HG02798 (cell line): ENCODE data around the gene HEPACAM.

Source experiments
- ATAC-seq: cut with Tn5 transposase; IDR thresholded peaks from one replicate; pipeline ENCODE4 v1.9.1; 2021; ENCODE audit warnings: mild to moderate bottlenecking; ENCODE audit not compliant: unreplicated experiment, poor library complexity

The HEPACAM gene

GRCh38 chr11:124889191-124890091 is 46.4 kb downstream of the HEPACAM start:
- no peak for ATAC-seq

DNA sequence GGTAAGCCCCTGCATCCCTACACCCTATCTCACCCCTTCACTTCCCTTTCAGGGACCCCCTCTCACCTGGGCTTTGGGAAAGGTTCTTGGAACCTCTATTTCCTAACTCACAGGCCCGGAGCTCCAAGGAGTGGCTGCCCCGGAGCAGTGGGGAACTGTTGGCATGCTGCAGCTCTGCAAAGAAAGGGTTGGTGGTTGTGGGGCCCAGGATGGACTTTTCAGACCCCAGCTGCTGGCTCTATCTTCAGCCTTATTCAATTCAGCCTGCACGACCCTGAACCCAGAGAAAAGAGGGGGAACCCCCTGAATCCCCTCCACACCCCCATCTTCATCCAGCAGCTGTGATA is 48.2 kb downstream of the HEPACAM start:
- no peak for ATAC-seq

GRCh38 chr11:124886978-124887666 is 48.7 kb downstream of the HEPACAM start:
- no peak for ATAC-seq

GRCh38 chr11:124886476-124886875 is 49.4 kb downstream of the HEPACAM start:
- ATAC-seq = no peak

DNA sequence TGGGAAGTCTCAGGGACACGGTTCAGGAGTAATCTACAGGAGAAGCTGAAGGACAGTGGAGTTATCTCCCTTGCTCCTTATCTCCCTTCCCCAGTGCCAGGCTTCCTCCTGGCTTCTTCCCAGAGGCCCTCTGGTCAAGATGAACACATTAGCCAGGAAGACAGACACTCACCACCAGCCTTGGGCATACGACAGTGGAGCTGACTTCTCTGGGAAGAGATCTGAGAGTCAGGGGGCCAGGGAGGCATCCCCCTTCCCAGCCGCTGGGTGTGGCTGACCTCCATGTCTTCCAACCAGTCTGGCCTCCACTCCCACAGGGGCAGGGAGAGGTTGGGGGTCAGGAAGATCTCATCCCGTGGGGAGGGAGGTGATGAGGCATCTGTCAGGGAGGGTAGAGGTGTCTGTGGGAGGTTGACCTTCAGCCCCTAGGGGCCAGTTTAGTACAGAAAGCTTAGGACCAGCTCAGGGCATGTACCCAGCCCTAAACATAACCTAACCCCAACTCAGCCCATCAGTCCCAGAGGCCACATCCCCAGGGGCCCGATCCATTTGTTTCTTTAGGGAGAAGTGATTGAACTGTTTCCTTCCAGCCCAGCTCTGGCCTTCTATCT is 50.9 kb downstream of the HEPACAM start:
- ATAC-seq = no peak

GRCh38 chr11:124884340-124884739 is 51.5 kb downstream of the HEPACAM start:
- no peak for ATAC-seq

DNA sequence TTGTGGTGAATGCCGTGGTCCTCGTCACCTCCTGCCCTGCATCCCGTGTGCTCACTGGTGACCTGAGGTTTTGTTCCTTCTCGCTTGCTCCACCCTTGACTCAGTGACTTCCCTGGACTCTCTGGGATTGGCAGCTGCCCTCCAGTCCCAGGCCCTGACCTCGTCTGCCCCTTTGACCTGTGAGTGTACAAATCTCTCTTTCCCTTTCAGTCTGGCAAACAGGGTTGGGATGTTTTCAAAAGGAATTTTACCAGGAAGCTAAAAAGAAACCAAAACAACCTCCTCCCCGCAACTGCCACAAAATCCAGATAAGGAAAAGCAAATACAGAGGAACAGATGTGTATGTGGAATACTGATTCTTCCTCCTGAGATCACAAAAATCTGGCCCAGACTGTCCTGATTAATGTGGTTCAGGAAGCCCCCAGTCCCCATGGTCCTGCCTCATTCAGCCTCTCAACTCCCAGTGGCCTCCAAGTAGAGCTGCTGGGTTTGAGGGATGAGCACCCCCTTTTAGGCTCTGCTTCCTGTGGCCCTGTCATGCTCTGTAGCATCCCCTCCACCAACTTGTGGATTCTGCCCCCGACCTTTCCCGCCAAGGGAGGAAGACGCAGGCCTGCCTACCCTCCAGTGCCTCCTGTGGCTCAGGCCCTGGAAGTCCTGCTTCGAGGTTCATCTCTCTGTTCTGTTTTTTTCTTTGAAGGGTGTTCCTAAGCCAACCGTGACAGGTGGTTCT is 53.3 kb downstream of the HEPACAM start:
- ATAC-seq = no peak

GRCh38 chr11:124880958-124881357 is 54.9 kb downstream of the HEPACAM start:
- no peak for ATAC-seq

DNA sequence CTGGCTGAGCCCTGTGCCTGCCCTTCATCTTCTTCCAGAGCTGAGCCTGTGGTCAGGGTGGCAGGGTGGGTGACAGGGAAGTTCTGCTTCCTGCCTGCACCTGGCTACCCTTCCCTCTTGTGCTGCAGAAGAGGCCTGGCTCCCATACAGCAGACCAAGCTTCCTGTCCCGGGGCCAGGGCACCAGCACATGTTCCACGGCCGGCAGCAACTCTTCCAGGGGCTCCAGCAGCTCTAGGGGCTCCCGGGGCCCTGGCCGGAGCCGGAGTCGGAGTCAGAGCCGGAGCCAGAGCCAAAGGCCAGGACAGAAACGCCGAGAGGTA is 55.6 kb downstream of the HEPACAM start:
- no peak for ATAC-seq

DNA sequence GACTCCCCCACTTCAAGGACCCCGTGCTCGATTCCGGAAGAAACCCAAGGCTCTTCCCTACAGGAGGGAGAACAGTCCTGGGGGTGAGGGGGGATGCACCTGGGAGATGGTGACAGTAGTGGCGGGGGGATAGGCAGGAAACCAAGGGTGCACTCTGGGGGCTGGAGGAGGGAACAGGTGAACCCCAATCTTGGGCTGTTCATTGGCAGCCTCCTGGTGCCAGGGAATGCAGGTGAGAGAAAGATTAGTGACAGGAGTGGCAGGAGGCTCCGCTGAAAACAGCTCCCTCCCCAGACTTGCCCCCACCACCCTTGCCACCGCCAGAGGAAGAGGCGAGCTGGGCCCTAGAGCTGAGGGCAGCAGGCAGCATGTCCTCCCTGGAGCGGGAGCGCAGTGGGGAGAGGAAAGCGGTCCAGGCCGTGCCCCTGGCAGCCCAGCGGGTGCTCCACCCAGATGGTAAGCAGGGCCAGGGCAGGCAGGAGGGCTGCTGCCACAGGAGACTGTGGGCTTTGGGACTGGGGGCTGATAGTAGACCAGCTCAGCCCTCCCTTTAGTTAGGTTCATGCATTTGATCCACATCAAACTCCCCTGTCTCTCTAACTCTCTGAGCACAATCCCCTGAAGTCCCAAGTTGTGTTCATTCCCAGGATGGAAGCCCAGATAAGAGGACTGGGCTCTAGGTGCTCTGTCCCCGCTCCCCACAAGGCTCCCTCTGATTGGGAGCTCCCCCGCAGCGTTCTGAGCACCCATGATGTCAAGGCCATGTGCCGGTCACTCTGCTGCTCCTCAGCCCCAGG is 56.2 kb downstream of the HEPACAM start:
- no peak for ATAC-seq

DNA sequence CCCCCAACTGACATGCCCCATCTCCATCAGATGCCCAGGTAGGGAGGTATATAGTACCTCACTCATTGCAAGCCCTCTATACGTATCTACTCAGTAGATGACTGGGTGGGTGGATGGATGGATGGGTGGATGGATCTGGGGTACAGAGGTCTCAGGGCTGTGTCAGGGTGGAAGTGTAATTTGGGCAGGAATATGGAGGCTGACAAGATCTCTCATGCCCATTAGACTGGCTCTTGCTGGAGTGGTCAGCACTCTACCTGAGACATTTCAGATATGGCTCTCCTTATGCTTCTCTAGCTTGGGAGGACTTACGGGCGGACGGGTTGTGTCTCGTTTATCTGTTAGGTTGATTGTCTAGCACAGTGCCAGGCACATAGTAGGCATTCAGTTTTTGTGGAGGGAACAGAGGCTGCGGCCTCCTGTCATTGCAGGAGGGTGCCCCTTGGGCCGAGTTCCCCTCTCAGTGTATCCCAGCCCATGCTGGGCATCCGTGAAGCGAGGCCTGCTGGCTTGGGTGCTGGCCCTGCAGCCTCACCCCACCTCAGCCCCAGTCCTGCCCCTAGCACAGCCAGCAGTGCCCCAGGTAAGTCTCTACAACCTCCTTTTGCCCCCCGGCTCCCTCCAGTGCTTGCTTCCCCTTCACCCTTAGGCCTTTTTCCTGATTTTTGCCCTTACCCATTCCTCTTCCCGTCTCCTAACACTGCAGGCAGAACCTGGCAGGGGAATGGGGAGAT is 56.9 kb downstream of the HEPACAM start:
- no peak for ATAC-seq

DNA sequence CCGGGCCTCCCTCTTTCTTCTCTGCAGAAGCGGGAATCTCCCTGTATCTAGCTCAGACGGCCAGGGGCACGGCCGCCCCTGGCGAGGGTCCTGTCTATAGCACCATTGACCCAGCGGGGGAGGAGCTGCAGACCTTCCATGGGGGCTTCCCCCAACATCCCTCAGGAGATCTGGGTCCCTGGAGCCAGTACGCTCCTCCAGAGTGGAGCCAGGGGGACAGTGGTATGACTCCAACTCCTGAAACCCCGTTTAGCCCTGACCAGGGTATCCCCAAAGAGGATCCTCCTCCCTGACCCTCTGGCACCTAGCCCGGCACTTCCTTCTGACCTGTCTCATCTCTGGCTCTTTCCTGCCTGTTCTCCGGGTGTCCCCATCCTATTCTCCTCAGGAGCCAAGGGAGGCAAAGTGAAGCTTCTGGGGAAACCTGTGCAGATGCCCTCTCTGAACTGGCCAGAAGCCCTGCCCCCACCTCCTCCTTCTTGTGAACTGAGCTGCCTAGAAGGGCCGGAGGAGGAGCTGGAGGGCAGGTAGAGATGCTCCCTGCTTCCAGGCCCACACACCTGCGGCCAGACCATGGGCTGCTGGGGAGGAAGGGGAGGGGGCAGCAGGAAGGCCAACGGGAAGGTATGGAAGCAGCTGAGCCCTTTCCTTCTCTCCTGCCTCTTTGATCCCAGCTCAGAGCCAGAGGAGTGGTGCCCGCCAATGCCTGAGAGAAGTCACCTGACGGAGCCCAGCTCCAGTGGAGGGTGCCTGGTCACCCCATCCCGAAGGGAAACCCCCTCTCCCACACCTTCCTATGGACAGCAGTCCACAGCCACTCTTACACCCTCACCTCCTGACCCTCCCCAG is 57.7 kb downstream of the HEPACAM start:
- ATAC-seq = no peak

- ATAC-seq = no peak
Measured at GRCh38 chr11:124877631-124877909, 58.3 kb downstream of the HEPACAM start.

DNA sequence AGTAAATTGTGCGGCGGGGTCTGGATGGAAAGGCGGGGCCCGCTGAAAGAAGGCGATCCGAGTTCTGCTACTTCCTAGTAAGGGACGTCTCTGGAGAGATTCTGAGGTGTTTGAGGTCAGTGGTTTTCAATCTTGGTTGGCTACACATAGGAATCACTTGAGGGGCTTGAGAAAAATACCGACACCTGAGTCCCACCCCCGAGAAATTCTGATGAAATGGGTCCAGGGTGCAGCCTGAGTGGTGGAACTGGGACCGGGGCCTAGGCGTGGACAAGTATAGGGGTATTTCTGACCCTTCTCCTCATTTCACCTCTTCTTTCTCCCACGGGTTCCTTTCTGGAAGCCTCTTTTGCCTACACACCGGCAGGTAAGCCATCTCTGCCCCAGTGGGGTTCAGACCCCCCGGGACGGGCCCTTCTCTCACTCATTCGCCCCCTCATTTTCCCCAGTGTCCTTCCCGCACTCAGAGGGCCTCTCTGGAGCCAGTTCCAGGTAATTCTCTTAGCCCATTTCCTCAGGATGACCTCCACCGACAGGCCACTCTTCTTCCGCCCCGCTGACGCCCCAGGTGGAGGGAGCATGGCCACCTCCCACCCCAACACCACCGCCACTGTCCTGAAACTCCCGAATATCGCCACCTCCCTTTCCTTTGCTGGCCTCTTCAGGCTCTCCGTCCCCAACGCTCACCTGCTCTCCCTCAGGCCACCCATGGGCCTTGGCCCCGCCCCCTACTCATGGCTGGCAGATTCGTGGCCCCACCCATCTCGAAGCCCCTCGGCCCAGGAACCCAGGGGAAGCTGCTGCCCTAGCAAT is 58.8 kb downstream of the HEPACAM start:
- no peak for ATAC-seq

DNA sequence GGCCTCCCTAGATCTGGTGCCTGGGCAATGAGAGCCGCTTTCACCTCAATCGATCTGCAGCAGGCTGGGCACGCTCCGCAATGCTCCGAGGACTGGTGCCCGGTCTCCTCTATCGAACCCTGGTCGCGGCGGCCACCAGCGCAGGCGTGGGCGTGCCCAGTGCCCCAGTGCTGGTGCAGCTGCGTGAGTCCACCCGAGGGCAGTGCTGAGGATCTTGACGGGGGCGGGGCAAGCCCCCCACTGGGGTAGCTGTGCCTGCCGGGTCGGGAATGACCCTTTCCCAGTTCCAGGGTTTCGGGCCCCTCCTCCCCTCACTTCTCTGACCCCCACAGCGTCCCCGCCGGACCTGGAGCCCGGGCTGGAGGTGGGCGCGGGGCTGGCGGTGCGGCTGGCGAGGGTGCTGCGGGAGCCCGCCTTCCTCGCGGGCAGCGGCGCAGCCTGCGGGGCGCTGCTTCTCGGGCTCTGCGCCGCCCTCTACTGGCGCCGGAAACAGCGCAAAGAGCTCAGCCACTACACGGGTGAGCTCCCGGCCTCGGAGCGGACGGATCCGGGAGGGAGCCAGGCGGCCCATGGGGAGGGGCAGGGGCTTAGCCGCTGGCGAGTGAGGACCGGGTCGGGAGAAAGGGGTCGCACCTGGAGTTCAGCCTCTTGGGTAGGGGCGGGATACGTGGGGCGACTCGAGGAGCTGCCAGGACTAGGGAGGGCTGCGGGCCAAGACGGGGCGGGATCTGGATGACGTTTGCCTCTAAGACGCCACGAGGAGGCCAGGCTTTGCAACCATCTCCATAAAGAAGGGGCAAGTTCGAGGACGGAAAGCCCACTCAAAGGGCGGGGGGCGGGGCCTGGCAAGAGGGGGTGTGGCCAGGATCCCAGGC is 59.7 kb downstream of the HEPACAM start:
- ATAC-seq = peak; percentile 91

DNA sequence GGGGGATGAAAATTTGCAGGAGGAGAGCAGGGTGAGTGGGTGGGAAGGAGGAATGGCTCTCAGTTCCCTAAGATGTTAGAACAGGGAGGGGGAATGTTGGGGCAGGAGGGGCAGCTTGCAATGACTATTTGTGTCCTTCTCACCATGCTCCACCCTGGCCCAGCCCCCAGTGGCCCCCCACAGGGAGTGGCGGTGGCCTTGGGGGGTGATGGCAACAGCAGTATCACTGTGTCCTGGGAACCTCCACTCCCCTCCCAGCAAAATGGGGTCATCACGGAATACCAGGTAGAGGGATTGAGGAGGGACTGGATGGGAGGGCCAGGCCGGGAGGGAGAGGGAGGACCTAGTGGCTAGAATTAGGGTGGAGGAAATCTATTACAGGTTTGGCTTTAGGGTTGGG is 60.4 kb downstream of the HEPACAM start:
- ATAC-seq = no peak
